GM19455 (cell line): ENCODE measurements around the gene BRINP1.

ENCODE experiments used
- ATAC-seq: cut with Tn5 transposase; IDR thresholded peaks from one replicate; pipeline ENCODE4 v1.9.1; 2021; ENCODE audit not compliant: unreplicated experiment

Gene BRINP1

DNA sequence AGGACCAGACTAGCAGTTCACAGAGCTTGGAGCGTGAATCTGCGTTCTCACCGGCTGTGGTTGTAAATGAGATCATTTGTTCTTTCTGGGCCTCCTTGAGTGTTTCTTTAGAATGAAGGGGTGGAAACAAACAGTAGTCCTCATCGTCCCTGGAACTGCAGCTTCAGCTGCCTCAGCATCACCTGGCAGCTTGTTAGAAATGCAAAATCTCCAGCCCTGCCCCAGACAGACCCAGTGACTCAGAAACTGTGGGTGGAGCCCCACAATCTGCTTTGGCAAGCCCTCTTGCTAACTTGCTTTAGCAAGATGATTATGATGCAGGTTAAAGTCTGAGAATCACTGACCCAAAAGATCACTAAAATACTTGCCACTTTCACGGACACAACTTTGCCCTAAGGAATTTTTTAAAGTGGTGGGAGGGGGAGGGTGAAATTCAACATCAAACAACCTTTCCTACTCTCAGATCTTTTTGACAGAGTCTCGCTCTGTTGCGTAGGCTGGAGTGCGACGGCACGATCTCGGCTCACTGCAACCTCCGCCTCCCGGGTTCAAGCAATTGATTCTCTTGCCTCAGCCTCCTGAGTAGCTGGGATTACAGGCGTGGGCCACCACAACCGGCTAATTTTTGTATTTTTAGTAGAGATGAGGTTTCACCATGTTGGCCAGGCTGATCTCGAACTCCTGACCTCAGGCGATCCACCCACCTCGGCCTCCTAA is 86.0 kb downstream of the BRINP1 start:
- ATAC-seq, result no peak

DNA sequence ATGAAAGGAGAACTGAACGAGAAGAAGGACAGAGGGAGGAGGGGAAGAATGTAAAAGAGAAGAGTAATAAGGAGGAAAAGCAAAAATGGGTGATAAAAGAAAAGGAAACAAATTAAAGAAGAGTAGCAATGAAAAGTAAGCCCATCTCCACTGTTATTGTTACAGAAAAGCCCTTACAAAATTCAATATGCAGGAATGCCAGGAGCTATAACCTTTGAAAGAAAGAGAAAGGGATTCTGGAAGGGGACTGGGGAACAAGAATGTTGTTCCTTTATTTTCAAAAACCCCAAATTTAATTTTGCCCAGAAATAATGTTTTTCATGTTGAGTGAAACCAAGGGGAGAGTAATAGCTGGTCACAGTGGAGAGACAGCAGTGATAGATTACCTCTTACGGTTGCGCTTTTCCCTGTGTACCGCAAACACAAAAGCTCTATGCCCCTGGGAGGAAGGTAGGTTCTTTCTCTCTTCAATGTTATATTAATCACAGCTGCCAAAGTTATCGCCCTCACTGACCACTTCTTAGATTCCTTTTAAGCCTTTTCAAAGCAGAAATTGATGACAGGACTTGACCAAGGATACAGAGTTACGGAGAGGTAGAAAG is 86.7 kb downstream of the BRINP1 start:
- no peak for ATAC-seq

DNA sequence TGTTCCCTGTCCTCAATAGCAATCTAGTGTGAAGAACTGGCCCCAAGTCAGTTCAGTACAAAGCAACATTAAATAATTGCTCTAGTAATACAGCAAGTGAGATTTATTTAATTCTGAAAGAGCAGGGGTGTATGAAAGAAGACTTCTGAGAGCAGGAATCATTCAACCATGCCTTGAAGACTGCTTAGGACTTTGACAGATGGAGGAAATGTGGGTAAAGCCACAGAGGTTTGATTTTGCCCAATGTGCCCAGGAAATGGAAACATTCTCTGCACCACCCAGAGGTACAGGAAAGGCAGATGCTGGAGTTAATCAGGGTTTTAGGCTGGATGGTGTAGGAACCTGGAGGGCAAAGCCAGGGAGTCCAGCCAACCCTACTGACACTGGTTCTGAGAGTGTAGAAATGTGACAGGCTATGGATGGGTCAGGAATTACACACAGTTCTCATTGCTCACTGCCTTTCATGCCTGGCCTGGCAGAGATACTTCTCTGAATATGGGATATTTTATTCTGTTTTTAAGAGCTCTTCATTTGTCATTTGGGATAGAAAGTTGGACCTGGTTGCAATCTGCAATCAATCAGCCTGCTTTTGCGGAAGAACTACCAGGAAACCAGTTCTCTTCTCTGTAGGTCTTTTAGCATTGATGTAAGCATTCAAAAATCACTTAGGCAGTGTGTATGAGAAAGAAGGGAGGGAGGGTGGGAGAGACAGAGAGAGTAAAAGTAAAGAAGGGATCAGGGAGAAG is 88.3 kb downstream of the BRINP1 start:
- ATAC-seq, result no peak

DNA sequence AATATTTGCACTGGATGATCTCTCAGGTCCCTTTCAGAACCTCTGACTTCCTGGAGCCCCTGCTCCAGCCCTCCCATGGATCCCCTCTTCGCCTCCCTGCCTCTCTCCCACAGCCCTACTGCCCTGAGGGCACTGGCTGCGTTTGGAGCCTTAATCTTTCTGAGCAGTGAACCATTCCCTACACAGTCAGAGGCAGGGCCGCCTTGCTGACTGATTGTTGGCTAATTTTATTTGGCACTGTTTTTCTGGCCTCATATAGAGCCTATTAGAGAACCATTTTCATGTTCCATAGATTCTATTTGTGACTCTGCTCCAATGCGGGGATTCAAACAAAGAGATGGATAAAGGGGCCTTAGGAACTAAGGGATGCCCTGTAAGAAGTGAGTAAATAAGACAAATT is 91.1 kb downstream of the BRINP1 start:
- no peak for ATAC-seq

DNA sequence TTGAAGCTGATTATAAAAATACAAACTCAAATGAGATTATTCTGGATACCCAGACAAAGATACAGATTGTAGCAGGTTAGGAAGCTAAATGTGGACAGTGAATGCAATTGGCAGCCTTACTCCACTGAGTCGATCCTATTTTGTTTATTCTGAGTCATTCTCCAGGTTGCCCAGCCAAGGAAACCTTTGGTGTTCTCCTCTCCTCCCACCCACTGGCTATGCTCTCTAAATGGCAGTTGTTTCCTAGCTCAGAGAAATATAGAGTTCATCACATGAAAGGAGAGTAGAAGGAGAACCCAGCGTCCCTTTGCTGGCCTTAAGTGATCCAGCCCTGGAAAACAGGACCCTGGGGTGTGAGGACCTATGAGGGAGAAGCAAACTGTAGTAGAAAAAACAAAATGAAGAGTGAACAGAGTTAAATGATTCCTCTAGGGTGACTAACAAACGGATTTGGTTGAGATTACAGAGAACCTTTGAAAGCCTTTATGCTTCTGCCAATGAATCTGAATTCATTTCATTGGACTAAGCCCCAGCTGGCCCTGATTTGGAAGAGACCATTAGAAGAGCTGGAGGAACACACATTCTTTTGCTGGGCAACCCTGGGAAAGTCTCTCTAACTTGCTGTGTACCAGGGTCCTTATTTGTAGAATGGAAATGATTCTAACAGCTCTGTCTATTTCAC is 95.1 kb downstream of the BRINP1 start:
- no peak for ATAC-seq

DNA sequence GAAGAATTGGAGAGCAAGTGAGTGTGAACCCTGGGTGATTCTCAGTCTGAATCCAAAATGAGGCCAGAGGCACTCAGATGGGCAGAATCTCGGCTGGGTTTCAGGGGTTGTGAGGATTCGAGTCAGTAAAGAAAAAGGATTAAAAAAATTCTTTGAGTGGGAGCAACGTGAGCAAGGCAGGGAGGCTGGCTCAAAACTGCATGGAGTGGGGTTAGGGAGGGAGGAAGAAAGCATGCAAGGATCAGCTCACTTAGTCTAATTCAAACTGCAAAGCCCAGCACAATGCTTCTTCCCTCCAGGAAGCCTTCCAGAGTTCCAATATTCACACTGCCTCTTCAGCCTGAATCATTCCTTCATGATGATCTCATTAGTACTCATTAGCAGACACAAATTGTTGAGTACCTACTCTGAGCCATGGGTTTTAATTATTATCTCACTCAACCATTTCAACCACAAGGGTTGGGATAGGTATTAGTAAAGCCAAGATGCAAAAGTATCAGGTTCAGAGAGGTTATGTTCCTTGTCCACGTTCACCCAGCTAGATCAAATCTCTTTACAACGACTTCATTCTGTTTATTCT is 95.8 kb downstream of the BRINP1 start:
- no peak for ATAC-seq

DNA sequence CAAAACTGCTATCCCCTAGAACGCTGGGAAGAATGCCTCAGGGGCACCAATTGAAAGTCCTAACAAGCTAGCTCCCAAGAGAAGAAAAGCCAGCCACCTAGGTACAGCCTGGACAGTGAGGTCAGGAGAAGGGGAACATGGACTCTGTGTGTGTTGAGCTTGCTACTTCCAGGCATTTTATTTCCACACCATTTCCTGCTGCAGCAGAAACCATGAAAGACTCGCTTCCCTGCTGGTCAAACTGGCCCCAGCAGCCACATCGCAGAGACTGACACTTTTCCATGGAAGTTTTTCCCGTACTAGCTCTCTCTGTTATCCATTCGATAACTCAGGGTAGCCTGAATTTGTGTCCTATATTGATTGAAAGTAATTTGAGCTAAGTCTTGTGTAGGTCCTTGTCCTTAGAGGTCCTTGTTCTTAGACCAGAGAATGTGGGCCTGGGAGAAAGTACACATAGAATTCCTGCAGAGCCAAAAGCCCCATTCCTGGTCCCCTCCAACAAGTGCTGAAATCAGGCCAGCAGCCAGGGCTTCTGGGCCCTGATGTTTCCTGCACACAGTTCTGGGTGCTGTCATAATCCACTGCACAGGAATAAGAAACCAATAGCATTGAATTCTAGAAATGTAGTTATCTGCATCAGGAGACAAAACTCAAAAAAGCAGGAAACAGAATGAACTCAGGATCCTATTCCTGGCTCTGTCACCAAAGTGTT is 96.6 kb downstream of the BRINP1 start:
- ATAC-seq, result no peak

DNA sequence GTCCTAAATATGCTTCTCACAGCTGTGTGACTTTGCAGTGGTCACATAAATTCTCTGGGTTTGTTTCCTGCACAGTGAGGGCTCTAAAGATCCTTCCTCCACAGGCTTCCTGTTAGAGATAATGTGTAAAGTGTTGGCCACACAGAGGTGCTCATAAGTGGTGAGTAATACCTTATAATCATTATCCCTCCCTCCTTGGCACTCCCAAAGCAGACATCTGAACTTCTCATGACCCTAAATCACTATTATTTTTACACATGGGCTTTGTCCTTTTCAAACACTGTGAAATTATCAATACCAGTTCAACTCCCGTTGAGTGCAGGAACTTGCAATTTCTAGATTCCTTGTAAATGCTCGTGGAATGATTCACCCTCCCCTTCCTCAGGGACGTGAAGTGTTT is 100.2 kb downstream of the BRINP1 start:
- ATAC-seq, result no peak

DNA sequence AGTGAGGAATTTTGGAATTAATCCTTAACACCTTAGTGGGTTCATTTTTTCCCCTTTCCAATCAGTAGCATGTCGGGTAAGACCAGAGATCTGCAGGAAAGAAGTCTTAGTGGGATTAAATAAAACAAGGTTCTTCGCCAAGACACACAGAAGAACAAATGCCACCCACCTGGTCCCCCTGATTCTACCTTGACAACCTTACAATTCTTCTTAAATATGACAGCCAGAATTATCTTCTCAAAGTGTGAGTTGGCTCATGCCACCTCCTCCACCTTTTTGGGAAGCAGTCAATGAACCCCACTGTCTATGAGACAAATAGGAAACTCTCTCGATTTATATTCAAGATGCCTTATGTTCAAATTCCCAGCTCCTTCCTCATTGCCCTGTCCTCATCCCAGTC is 105.1 kb downstream of the BRINP1 start:
- ATAC-seq, result no peak

DNA sequence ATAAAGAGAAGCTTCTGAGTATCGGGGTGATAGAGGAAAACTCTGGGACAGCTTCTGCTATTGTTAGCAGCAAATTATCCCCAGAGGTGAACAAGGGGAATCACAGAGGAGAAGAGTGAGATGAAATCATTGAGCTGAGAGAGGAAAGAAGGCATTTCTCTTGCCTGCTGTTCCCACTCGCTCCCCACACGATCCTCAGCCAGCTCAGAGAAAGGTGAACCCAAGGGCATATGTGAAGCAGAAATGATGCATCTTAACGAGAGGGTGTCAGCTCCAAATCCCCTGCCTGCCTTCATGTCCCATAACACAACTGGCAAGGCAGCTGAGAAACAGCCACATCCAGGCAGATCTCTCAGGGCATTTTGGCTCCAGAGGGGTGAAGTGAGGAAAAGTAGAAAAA is 111.6 kb downstream of the BRINP1 start:
- ATAC-seq, result no peak

DNA sequence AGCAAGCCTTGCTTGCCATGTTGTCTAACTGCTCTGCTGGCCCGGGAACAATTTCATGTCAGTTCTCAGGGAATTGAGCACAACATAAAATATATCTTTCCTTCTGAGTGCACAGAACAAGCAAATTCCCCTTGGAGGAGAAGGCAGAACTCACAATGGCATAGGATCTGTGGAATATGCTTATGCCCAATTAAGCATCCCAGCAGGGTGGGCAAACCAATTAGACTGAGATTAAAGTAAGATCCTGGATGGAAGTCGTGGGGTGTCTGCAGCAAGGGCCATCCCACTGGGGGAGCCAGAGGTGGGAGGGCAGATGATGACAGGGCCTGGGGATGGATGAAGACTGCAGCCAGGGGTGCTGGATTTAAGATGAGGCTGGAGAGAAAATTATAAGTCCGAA is 114.1 kb downstream of the BRINP1 start:
- no peak for ATAC-seq

DNA sequence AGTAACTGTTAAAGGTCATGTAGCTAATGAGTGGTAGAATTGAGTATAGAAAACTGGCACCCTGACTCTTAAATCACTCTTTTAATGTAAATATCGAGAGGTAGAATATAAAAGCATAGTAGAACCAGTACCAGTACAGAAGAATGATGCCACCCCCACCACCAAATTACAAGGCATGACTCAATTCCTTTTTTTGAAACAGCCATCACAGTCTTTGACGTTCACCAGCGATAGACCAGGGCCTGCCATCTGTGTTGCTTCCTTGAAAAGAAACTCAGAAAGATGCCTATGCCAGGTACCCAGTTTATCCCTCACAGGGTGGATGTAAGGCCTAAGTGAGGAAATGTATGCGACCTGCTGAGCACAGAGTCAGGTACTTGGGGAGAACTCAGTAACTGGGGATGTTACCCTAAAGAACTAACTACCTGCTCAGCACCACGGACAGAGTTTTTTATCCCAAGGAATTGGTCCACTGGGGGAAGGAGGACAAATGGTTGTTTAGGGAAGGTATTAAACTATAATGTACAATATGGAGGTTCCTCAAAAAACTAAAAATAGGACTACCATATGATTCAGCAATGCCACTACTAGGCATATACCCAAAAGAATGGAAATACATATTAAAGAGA is 116.5 kb downstream of the BRINP1 start:
- no peak for ATAC-seq

DNA sequence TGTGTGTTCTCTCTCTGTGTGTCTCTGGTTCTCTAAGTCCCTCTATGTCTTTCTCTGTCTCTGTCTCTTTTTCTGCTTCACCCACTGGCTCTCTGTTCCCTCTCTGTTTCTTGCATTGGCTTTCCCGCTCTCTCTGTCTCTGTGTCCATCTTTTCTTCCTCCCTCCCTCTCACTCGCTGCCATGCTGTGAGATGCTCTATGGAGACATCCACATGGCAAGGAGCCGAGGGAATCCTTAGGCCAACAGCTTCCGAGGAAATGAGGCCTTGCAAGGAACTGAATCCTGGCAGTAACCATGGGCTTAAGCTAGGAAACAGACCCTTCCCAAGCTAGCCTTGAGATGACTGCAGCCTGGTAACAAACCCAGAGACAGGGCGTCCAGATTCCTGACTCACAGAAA is 117.3 kb downstream of the BRINP1 start:
- ATAC-seq, result no peak

DNA sequence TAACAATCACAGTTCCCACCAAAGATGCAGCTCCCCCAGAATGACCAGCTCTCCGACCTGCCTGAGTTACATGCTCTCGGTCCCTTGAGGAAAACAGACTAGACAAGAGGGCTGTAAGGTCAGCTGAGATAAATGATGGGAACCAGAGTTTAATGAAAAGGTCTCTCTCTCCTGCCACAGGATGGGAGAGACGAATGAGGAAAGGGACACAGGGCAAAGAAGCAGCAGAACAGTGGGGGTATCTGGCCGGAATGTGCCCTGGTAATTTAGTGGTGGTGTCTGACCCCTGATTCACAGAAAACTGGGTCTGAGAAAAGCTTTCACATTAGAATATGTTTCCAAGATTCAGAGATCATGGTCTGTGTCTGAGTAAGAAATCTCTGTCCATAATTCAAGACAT is 118.5 kb downstream of the BRINP1 start:
- no peak for ATAC-seq

DNA sequence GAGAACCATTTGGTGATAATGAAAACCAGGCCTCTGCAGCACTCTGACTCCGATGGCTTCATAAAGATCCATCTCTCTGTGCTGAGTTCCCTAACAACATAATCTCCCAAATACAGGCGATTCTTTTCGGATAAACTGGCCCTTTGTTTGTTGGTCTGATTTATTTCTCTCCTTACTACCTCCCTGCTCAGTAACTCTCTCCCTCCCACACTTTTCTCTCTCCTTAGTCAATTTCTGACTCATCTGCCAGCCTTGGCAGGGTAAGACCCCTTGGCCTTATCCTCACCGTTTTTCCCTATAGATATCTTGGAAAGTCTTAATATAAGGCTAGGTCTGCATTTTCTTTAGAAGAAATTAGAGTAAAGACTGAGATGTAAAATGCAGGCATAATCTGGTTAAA is 128.7 kb downstream of the BRINP1 start:
- ATAC-seq, result no peak

DNA sequence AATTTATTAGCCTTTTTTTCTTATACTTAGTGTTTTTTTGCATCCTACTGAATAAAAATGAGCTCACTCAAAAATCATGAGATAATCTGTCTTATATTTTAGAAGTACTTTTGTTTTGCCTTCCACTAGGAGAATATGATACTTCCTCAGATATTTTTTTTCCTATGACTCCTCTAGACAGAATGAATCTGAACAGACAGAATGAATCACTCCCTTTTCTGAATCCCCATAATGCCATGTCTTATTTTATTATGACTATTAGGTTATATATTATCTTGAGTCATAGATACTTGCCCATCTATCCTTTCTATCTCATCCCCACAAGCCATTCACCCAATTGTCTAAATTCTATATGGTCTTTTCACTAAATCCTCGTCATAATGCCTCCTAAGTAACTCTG is 134.6 kb downstream of the BRINP1 start:
- ATAC-seq, result no peak

DNA sequence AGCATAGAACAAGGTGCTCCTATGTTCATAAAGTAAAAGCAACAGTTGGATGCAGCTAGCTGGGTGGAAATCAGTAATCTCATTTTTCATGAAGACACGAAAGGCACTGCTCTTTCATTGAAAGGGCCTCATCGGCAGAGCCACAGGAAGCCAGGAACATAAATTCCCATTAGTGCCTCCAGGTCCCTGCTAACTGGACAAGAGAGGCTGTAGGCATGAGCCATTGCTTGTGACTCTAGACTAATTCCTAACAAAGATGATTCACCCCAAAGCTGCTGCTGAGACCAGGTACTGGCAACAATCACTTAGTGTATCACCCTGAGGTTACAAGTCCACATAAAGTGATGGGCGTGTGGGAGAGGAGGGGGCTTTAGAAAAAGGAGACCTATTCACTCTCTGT is 141.8 kb downstream of the BRINP1 start:
- no peak for ATAC-seq

DNA sequence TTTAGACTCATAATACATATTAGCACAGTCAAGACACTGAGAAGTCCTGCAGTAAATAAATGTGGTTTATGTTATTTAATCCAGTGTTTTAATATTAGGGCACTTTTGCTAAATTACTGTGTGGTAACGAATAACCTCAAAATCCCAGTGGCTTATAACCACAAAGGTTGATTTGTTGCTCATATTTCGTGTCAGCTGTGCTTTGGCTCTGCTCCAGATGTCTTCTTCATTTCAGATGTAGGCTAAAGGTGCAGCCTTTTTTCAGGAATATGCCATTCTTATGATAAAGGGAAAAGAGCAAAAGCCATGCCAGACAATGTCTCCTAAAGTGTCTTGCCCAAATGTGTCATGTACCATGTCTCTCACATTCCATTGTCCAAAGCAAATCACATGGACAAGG is 144.8 kb downstream of the BRINP1 start:
- no peak for ATAC-seq

DNA sequence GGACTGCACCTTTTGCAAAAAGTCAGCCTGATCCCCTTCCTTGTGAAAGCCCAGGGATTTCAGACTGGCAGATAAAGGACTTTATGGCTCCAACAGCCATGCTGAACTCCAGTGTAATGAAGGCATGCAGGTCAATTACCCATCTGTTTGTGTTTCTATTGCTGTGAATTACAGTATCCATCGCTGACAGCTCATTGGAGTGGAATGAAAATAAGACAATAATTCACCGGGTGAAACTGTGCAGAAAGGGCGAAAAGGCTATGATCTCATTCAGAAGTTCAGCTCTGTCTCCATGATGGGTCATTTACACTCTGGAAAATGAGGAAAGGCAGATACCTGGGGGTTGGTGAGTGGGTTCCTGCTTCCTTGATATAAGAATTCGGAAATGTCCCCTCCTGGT is 148.0 kb downstream of the BRINP1 start:
- ATAC-seq, result no peak

DNA sequence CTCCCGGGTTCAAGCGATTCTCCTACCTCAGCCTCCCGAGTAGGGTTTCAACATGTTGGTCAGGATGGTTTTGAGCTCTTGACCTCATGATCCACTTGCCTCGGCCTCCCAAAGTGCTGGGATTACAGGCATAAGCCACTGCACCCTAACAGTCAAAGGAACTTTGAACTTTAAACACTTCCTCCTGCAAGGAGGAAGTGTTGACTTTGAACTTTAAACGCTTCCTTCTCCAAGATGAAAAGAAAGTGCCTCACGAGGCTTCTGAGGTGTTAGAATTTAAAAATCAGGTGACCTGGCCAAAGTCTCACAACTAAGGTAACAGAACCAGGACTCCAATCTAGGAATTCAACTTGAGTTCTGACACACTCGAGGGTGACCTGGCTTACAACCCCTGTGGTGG is 150.9 kb downstream of the BRINP1 start:
- no peak for ATAC-seq
